Astrocyte (in vitro differentiated cells and primary cell): Measurements from ENCODE around the gene BCAS2. TPM values are rescaled to one million over a fixed set of nuclear protein-coding genes. Genes with fewer than 3 reads are reported as not detected.

Experiments
- DNase-seq: peaks from one replicate; pipeline ENCODE4 v3.0.0-alpha.2; 2010; ENCODE audit warnings: low read depth
- FAIRE-seq: peaks from 2 replicates; lab custom pipeline; 2011; peaks lifted over from hg19 to GRCh38; lab: Jason Lieb, UNC
- H2AFZ ChIP-seq: 2 replicates; pipeline ENCODE4 v1.6.0; 2012; ENCODE audit warnings: low read depth, low read length, inconsistent platforms
- H3K27ac ChIP-seq: 2 replicates; pipeline ENCODE4 v1.5.1; 2011; ENCODE audit warnings: low read depth, low read length, inconsistent platforms
- H3K27me3 ChIP-seq: 2 replicates; pipeline ENCODE4 v1.6.0; 2011; ENCODE audit warnings: low read length, inconsistent platforms; ENCODE audit not compliant: insufficient read depth
- H3K36me3 ChIP-seq: 2 replicates; pipeline ENCODE4 v1.5.1; 2011; ENCODE audit warnings: low read length, inconsistent platforms; ENCODE audit not compliant: insufficient read depth
- H3K4me1 ChIP-seq: 2 replicates; pipeline ENCODE4 v1.5.1; 2011; ENCODE audit warnings: low read length, inconsistent platforms; ENCODE audit not compliant: insufficient read depth
- H3K4me2 ChIP-seq: 2 replicates; pipeline ENCODE4 v1.6.0; 2012; ENCODE audit warnings: low read length, inconsistent platforms
- H3K4me3 ChIP-seq: 2 replicates; pipeline ENCODE4 v1.5.1; 2011; ENCODE audit warnings: low read depth, mild to moderate bottlenecking, low read length, inconsistent platforms; ENCODE audit not compliant: insufficient read depth
- H3K79me2 ChIP-seq: 2 replicates; pipeline ENCODE4 v1.6.0; 2012; ENCODE audit warnings: mild to moderate bottlenecking, low read length, inconsistent platforms; ENCODE audit not compliant: insufficient read depth
- H3K9ac ChIP-seq: 2 replicates; pipeline ENCODE4 v1.6.0; 2012; ENCODE audit warnings: mild to moderate bottlenecking, low read length, inconsistent platforms
- H3K9me3 ChIP-seq: 2 replicates; pipeline ENCODE4 v1.5.1; 2012; ENCODE audit warnings: low read depth, mild to moderate bottlenecking, low read length, inconsistent platforms; ENCODE audit not compliant: insufficient read depth
- H4K20me1 ChIP-seq: 2 replicates; pipeline ENCODE4 v1.6.0; 2012; ENCODE audit warnings: low read length, inconsistent platforms; ENCODE audit not compliant: insufficient read depth
- H3K27ac Mint-ChIP-seq: one replicate; pipeline ENCODE4 v1.8.0; 2021; ENCODE audit warnings: mild to moderate bottlenecking, mixed read lengths; ENCODE audit not compliant: unreplicated experiment
- H3K27me3 Mint-ChIP-seq: one replicate; pipeline ENCODE4 v1.8.0; 2021; ENCODE audit warnings: low read depth, mixed read lengths; ENCODE audit not compliant: unreplicated experiment
- H3K36me3 Mint-ChIP-seq: one replicate; pipeline ENCODE4 v1.8.0; 2021; ENCODE audit warnings: low read depth, mixed read lengths; ENCODE audit not compliant: unreplicated experiment
- H3K4me1 Mint-ChIP-seq: one replicate; pipeline ENCODE4 v1.8.0; 2021; ENCODE audit warnings: low read depth, mixed read lengths; ENCODE audit not compliant: unreplicated experiment
- H3K4me3 Mint-ChIP-seq: one replicate; pipeline ENCODE4 v1.8.0; 2021; ENCODE audit warnings: mild to moderate bottlenecking, moderate library complexity, mixed read lengths; ENCODE audit not compliant: unreplicated experiment
- H3K9me3 Mint-ChIP-seq: one replicate; pipeline ENCODE4 v1.8.0; 2021; ENCODE audit warnings: mild to moderate bottlenecking, mixed read lengths; ENCODE audit not compliant: unreplicated experiment
- EZH2 ChIP-seq: IDR thresholded peaks from 2 replicates; pipeline ENCODE4 v1.6.1; 2012; ENCODE audit warnings: mild to moderate bottlenecking, low read length, inconsistent platforms; ENCODE audit not compliant: insufficient read depth
- total RNA-seq: library from RNA; stranded (reverse); gene quantifications from 2 replicates; pipeline ENCODE4 v1.2.1, GENCODE V29; 2021
- TF ChIP-seq, protein P1 (sequence below): IDR thresholded peaks from 2 replicates; pipeline ENCODE4 v1.5.1; 2011; ENCODE audit warnings: low read depth, mild to moderate bottlenecking, inconsistent platforms, low read length, moderate library complexity; ENCODE audit not compliant: insufficient read depth

BCAS2 gene
- total RNA-seq, 1 donor from 2014 or later, result 48.4 TPM

DNA sequence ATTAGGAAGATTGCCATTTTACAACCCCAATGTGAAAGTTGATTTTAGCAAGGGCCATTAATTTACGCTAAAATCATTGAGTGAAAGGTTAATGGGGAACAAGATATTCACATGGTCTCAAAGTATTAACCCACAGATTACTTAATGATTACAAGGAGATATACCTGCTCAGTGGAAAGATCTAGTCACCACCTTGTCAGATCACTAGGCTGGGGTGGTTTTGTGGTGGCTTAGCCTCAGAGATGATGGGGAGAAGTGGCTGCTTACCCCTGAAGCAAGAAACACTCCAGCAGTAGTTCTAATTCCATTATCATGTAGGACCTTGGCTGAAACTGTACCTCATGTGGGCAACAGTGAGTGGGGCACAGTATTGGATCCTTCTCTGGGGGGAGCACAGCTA is 50.3 kb downstream of the BCAS2 start:
- Mint-ChIP-seq H3K4me1 (no peaks in the 10 kb centered on the region), H3K4me3 (no peak overlapping the region), H3K36me3 (no peaks in the 10 kb centered on the region), H3K27me3 (no peaks in the 10 kb centered on the region), H3K9me3 (peaks cover under 1% of the 10 kb centered on the region), H3K27ac (no peak overlapping the region)
- Histone ChIP-seq H3K4me1 (no peaks in the 10 kb centered on the region), H4K20me1 (no peaks in the 10 kb centered on the region), H3K27ac (no peak overlapping the region), H3K79me2 (no peaks in the 10 kb centered on the region), H3K9me3 (no peaks in the 10 kb centered on the region), H3K9ac (no peak overlapping the region), H3K36me3 (no peaks in the 10 kb centered on the region), H3K4me2 (no peak overlapping the region), H3K27me3 (no peaks in the 10 kb centered on the region), H2AFZ (no peak overlapping the region), H3K4me3 (no peak overlapping the region)
- no peak for DNase-seq
- no peak for TF ChIP-seq EZH2
- TF ChIP-seq, protein P1, sequence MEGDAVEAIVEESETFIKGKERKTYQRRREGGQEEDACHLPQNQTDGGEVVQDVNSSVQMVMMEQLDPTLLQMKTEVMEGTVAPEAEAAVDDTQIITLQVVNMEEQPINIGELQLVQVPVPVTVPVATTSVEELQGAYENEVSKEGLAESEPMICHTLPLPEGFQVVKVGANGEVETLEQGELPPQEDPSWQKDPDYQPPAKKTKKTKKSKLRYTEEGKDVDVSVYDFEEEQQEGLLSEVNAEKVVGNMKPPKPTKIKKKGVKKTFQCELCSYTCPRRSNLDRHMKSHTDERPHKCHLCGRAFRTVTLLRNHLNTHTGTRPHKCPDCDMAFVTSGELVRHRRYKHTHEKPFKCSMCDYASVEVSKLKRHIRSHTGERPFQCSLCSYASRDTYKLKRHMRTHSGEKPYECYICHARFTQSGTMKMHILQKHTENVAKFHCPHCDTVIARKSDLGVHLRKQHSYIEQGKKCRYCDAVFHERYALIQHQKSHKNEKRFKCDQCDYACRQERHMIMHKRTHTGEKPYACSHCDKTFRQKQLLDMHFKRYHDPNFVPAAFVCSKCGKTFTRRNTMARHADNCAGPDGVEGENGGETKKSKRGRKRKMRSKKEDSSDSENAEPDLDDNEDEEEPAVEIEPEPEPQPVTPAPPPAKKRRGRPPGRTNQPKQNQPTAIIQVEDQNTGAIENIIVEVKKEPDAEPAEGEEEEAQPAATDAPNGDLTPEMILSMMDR, result no peak
- no peak for FAIRE-seq

- Histone ChIP-seq H4K20me1 (no peaks in the 10 kb centered on the region), H3K4me3 (no peak overlapping the region), H3K4me2 (no peak overlapping the region), H2AFZ (no peak overlapping the region), H3K9me3 (no peaks in the 10 kb centered on the region), H3K27me3 (no peaks in the 10 kb centered on the region), H3K27ac (no peak overlapping the region), H3K79me2 (no peaks in the 10 kb centered on the region), H3K36me3 (no peaks in the 10 kb centered on the region), H3K9ac (no peak overlapping the region), H3K4me1 (no peaks in the 10 kb centered on the region)
- FAIRE-seq, result no peak
- H3K27ac Mint-ChIP-seq, result no peak overlapping the region
- TF ChIP-seq, protein P1, result no peak
- no peak for TF ChIP-seq EZH2
- no peaks in the 10 kb centered on the region for H3K27me3 Mint-ChIP-seq
- no peak overlapping the region for H3K4me3 Mint-ChIP-seq
- no peaks in the 10 kb centered on the region for H3K9me3 Mint-ChIP-seq
- no peak for DNase-seq
- no peaks in the 10 kb centered on the region for H3K36me3 Mint-ChIP-seq
- H3K4me1 Mint-ChIP-seq, result no peaks in the 10 kb centered on the region
Observed at GRCh38 chr1:114530224-114530623, 51.2 kb downstream of the BCAS2 start.

DNA sequence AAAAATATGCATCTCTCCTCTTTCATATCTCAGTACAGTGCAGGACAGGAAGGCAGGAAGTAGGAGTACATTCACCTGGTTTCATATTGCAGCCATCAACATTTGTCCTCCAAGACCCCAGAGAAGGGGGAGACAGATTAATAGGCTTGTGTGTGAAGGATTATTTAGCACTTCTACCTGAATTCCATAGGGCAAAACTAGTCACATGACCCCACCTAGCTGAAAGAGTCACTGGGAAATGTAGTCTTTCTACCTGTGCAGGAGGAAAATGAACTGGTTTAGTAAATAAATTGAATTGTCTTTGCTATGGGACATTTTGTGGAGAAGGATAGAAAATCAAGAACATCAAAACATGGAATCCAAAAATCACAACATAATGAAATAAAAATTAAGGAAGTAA is 56.5 kb downstream of the BCAS2 start:
- no peak overlapping the region for H3K4me3 ChIP-seq
- H3K27ac ChIP-seq, result no peak overlapping the region
- H2AFZ ChIP-seq, result no peak overlapping the region
- FAIRE-seq (no peak), DNase-seq (no peak)
- no peak for TF ChIP-seq EZH2
- TF ChIP-seq, protein P1, result no peak
- H3K9ac ChIP-seq, result no peak overlapping the region
- no peaks in the 10 kb centered on the region for H3K4me1 ChIP-seq
- Mint-ChIP-seq H3K4me3 (no peak overlapping the region), H3K4me1 (peaks cover 8% of the 10 kb centered on the region), H3K9me3 (no peaks in the 10 kb centered on the region), H3K27me3 (no peaks in the 10 kb centered on the region), H3K27ac (no peak overlapping the region), H3K36me3 (no peaks in the 10 kb centered on the region)
- H3K79me2 ChIP-seq, result no peaks in the 10 kb centered on the region
- H3K9me3 ChIP-seq, result no peaks in the 10 kb centered on the region
- no peaks in the 10 kb centered on the region for H4K20me1 ChIP-seq
- H3K36me3 ChIP-seq, result no peaks in the 10 kb centered on the region
- H3K27me3 ChIP-seq, result no peaks in the 10 kb centered on the region
- H3K4me2 ChIP-seq, result no peak overlapping the region
